DMS79 treated with DMSO at 0.1 percent for 48 hours (cell line): ENCODE results near the gene MPV17L.
"Not testable (repeated sequence)": the region's sequence is repeated elsewhere in the genome, so short reads cannot be mapped to it uniquely, and the experiment has no call there.

Source experiments
- DNase-seq: peaks from one replicate; lab custom pipeline; 2025; lab: John Stamatoyannopoulos, UW

MPV17L gene

GRCh38 chr16:15451098-15451731 lies 55.7 kb downstream of the MPV17L start:
- DNase-seq: no peak

GRCh38 chr16:15452246-15452855 lies 56.8 kb downstream of the MPV17L start:
- no peak for DNase-seq

- DNase-seq: not testable (repeated sequence)
Observed at GRCh38 chr16:15453296-15453695, 57.7 kb downstream of the MPV17L start.

DNA sequence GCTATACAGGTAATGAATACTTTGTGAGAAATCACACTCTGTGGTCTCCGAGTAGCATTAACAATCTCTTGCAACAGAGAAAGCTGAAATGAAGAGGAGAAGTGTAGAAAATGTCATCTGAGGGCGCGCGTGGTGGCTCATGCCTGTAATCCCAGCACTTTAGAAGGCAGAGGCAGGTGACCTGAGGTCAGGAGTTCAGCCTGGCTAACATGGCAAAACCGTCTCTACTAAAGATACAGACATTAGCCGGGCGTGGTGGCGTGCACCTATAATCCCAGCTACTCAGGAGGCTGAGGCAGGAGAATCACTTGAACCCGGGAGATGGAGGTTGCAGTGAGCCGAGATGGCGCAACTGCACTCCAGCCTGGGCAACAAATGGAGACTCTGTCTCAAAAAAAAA lies 59.4 kb downstream of the MPV17L start:
- not testable (repeated sequence) for DNase-seq

DNA sequence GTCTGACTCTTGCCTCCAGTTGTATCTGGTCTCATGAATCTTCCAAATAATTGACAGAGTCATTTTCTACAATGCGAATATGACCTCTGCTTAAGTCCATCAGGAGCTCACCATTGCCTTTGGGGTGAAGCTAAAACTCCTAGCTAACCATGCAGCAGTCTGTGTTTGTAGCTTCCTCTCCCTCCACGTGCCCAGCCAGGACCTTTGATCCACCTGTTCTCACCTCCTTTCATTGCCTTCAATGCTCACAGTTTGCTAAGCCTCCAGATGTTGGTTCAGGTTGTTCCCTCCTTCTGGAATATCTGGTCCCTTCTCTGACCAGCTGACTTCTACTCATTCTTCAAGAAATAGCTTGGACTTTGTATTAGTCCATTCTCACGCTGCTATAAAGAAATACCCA lies 61.8 kb downstream of the MPV17L start:
- DNase-seq: no peak

DNA sequence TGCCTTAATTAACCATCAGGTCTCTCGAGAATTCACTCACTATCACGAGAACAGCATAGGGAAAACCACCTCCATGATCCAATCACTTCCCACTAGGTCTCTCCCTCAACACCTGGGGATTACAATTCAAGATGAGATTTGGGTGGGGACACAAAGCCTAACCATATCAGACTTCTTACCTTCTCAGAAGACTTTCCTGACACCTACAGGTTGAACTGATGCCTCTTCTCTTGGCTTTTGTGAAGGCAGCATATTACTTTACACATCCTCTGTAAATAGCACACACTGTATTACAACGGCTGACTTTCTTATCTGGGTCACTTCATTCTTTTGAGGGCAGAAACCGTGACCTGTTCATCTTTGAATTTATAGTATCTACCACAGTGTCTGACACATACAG lies 62.4 kb downstream of the MPV17L start:
- no peak for DNase-seq

DNA sequence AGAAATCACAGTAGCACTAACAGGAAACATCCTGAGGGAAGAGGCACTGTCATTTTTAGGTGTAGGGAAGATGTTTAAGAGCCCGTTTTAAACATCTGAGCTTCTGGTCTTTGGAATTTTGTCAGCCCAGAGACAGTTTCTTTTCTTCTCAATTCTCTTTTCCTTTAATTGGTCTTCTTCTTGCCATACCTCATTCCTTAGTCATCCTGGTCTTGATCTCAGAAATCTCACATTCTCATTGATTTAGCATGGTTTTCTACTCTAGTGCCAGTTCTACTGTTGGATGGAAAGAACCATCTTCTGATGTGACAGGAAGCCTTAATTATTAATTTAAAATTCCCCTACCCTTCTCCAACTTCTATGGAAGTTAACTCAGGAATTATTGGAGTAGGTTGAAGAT lies 64.2 kb downstream of the MPV17L start:
- no peak for DNase-seq

DNA sequence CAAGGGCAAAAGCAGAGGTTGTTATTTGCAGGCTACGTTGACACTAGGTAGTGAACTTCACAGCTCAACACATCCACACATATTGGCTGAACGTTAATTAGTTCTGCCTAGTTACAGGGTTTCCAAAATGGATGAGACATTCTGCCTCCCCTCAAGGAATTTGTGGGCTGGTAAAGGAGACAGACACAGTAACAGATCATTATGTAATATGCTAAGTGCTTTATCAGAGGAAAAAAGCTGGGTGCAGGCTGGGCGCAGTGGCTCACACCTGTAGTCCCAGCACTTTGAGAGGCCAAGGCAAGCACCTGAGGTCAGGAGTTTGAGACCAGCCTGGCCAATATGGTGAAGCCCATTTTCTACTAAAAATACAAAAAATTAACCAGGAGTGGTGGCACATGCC lies 65.0 kb downstream of the MPV17L start:
- no peak for DNase-seq

GRCh38 chr16:15461376-15461775 lies 65.8 kb downstream of the MPV17L start:
- DNase-seq: no peak
